ENCODE results near the gene CHRNA1. TPM values are rescaled to one million over a fixed set of nuclear protein-coding genes. Genes with fewer than 3 reads are reported as not detected.
A peak's percentile ranks its signal among the peaks of the same experiment; 100 is the strongest.

Gene CHRNA1
- total RNA-seq, 1 donor = under 0.01 TPM

DNA sequence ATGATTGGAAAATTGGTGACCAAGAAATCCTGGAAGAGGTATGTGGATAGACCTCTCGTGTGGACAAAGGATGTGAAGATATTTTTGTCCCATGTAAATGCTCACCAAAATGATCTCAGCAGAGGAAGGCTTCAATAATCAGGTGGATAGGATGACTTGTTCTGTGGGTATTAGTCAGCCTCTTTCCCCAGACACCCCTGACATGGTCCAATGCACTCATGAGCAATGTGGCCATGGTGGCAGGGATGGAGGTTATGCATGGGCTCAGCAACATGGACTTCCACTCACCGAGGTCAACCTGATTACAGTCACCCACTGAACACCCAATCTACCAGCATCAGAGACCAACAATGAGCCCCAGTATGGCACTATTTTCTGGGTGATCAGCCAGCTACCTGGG is 20.2 kb downstream of the CHRNA1 start:
- DNase-seq (ENCODE audit: low read depth) = no peak
- TF ChIP-seq, protein P1, sequence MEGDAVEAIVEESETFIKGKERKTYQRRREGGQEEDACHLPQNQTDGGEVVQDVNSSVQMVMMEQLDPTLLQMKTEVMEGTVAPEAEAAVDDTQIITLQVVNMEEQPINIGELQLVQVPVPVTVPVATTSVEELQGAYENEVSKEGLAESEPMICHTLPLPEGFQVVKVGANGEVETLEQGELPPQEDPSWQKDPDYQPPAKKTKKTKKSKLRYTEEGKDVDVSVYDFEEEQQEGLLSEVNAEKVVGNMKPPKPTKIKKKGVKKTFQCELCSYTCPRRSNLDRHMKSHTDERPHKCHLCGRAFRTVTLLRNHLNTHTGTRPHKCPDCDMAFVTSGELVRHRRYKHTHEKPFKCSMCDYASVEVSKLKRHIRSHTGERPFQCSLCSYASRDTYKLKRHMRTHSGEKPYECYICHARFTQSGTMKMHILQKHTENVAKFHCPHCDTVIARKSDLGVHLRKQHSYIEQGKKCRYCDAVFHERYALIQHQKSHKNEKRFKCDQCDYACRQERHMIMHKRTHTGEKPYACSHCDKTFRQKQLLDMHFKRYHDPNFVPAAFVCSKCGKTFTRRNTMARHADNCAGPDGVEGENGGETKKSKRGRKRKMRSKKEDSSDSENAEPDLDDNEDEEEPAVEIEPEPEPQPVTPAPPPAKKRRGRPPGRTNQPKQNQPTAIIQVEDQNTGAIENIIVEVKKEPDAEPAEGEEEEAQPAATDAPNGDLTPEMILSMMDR (IDR thresholded peaks at IDR 0.05; ENCODE audit: insufficient read depth, low read depth, low read length) = no peak

DNA sequence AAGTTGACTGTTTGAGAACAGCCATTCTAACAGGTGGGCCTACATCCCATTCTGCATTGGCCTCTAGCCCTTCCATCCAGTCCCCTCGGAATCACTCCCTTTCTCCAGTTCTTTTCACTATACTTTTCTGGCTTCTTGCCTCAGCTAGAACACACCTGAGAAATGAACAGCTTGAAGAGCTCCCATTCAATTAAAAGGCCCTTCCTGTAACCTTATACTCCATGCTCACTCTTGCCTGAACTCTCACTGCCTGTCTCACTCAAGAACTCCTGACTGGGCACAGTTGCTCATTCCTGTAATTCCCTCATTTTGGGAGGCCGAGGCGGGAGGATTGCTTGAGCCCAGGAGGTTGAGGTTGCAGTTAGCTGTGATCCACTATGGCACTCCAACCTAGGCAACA is 23.6 kb downstream of the CHRNA1 start:
- TF ChIP-seq, protein P1 (IDR thresholded peaks at IDR 0.05; ENCODE audit: insufficient read depth, low read depth, low read length) = no peak
- no peak for DNase-seq (ENCODE audit: low read depth)
- H3K4me3 ChIP-seq (ENCODE audit: low read depth, low read length) = no peak overlapping the region

More for the DNA sequence above, 20.2 kb downstream of the CHRNA1 start:
- H3K4me3 ChIP-seq (ENCODE audit: low read depth, low read length) = no peak overlapping the region

DNA sequence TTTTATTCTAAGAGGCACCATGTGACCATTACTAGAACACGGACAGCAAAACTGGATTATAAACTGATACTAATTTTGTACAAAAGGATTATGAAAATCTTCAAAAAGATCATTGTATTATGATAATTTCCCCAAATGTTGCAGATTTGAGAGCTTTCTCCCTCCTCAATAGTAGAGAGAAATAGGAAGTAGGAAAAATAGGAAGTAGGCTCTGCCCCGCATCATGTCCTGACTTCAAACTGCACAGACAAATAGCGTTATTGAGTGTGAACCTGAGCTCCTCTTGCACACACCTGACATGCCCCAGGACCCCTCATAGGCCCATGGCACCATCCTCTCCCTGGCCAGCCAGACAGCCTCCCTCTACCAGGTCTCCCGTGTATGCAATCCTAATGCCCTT is 25.4 kb downstream of the CHRNA1 start:
- H3K4me3 ChIP-seq (ENCODE audit: low read depth, low read length) = no peak overlapping the region
- DNase-seq (ENCODE audit: low read depth) = no peak
- TF ChIP-seq, protein P1 (IDR thresholded peaks at IDR 0.05; ENCODE audit: insufficient read depth, low read depth, low read length) = no peak

DNA sequence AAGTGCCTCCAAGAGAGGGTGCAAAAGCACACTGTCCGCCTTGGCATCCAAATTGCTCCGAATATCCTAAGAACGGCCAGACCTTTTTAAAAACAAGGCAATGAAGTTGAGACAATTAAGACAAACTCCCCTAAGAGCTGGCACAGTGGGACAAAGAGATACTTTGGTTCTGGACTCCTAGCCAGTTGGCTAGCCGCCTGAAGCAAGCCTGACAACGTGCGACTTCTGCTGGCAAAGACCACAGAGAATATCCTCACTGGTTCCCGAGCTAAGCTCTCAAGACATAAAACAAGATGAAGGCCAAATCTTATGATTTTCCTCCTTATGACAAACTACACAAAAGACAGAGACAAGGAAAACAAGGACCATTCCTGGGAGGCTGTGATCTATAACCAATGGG is 32.7 kb downstream of the CHRNA1 start:
- H3K4me3 ChIP-seq (ENCODE audit: low read depth, low read length) = no peak overlapping the region
- TF ChIP-seq, protein P1 (IDR thresholded peaks at IDR 0.05; ENCODE audit: insufficient read depth, low read depth, low read length) = no peak
- no peak for DNase-seq (ENCODE audit: low read depth)

DNA sequence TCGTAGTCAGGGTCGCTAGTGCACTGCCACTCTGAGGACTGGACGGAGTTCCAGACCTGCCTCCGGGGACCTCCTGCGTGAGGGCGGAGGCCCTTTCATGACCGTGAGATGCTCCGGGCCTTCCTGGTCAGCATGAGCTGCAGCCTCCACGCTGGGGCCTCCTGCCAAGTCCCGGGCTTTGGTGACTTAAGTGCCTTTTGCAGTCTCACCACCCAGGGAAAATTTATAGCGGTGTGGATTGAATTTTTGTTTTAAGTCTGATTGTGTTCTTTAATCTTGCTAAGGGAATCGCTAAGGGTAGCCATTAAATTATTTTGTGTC is 33.6 kb downstream of the CHRNA1 start:
- TF ChIP-seq, protein P1 (IDR thresholded peaks at IDR 0.05; ENCODE audit: insufficient read depth, low read depth, low read length) = no peak
- DNase-seq (ENCODE audit: low read depth) = no peak
- no peak overlapping the region for H3K4me3 ChIP-seq (ENCODE audit: low read depth, low read length)

DNA sequence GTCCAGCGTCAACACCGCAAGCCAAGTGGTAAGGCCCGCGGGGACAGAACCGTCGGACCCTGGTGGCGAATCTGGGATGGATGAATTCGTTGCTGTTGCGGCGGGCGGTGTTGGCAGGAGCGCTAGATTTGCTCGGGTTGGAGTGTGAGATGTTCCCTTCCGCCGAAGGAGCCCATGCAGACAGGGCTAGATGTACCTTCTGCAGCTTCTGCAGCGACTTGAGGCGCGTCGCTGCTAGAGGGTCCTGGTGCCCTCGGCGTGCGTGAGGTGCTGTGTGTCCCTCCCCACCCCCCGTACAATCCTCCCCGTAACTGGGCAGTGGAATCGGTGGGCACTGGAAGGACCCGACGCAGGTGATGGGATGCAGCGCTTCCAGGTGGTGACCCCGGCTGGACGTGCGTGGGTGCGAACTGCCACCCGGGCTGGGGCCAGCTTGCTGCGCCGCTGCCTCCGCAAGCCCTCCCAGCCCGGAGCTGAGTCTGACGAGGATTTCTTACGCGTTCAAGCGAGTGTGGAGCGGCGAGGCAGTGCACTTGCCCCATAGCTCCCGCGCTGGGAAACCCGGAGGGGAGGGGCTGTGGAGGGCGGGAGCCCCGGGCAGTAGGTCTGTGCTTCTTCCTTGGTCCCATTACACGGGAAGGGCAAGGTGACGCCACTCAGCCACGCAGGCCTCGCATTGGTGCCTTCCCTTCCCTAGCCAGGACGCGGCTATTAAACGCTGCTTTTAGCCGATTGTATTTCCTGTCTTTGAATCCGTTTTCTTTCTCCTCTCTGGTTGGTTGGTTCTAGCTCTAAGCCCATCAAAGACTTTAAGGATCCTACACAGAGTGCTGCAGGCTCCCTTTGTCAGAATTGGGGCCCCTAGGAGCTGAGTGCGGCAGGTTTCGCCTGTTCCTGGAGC is 34.2 kb downstream of the CHRNA1 start:
- TF ChIP-seq, protein P1 (IDR thresholded peaks at IDR 0.05; ENCODE audit: insufficient read depth, low read depth, low read length) = no peak
- peak overlapping the region; percentile 53 for H3K4me3 ChIP-seq (ENCODE audit: low read depth, low read length)
- peak; percentile 20 for DNase-seq (ENCODE audit: low read depth)

Data from fibroblast of villous mesenchyme (primary cell).